GM18861 (cell line): ENCODE results near the gene DSCAM.
"Not testable (repeated sequence)": the region's sequence is repeated elsewhere in the genome, so short reads cannot be mapped to it uniquely, and the experiment has no call there.

ENCODE experiments used
- ATAC-seq: cut with Tn5 transposase; IDR thresholded peaks from one replicate; pipeline ENCODE4 v1.9.1; 2021; ENCODE audit not compliant: unreplicated experiment

Gene DSCAM, protein sequence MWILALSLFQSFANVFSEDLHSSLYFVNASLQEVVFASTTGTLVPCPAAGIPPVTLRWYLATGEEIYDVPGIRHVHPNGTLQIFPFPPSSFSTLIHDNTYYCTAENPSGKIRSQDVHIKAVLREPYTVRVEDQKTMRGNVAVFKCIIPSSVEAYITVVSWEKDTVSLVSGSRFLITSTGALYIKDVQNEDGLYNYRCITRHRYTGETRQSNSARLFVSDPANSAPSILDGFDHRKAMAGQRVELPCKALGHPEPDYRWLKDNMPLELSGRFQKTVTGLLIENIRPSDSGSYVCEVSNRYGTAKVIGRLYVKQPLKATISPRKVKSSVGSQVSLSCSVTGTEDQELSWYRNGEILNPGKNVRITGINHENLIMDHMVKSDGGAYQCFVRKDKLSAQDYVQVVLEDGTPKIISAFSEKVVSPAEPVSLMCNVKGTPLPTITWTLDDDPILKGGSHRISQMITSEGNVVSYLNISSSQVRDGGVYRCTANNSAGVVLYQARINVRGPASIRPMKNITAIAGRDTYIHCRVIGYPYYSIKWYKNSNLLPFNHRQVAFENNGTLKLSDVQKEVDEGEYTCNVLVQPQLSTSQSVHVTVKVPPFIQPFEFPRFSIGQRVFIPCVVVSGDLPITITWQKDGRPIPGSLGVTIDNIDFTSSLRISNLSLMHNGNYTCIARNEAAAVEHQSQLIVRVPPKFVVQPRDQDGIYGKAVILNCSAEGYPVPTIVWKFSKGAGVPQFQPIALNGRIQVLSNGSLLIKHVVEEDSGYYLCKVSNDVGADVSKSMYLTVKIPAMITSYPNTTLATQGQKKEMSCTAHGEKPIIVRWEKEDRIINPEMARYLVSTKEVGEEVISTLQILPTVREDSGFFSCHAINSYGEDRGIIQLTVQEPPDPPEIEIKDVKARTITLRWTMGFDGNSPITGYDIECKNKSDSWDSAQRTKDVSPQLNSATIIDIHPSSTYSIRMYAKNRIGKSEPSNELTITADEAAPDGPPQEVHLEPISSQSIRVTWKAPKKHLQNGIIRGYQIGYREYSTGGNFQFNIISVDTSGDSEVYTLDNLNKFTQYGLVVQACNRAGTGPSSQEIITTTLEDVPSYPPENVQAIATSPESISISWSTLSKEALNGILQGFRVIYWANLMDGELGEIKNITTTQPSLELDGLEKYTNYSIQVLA (N-terminal part only)

DNA sequence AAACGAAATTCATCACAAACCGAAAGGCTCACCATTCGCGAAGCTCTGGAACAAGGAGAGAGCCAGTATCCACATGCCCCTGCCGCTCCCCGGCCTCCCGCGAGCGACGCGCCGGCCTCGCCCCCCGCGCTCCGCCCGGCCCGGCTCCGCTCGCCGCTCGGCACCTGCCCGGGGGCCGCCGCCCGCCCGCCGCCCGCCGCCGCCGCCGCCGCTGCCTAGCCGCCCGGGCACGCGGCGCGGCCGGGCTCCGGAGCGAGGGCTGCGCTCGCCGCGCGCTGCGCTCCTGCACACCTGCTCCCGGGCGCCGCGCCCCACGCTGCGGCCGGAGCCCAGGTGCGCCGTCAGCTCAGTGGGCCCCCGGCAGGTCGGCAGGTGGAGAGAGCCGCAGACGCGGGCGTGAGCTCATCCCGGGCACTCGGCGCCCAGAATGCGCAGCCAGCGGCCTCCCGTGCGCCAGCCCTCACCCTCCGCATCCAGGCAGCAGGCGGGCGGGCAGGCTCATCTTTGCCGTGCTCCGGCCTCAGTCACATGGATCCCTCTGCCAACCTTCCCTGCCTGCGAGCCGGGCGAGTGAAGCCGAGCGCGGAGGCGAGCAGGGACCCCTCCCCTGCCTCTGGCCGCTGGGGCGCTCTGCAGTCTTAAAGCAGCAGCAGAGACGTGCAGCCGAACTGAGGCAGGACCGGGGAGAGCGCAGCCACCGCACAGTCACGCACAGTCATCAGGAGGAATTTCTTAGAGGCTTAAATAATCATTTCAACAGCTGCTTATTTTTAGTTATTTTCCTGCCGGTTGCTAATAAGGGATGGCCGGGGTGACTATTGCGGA is at the start of gene DSCAM:
Gene DSCAM (minus strand): TSS at position 572 of the 825 bp plus-strand sequence. CDS start 497 bp downstream, at position 75.
- ATAC-seq = no peak

DNA sequence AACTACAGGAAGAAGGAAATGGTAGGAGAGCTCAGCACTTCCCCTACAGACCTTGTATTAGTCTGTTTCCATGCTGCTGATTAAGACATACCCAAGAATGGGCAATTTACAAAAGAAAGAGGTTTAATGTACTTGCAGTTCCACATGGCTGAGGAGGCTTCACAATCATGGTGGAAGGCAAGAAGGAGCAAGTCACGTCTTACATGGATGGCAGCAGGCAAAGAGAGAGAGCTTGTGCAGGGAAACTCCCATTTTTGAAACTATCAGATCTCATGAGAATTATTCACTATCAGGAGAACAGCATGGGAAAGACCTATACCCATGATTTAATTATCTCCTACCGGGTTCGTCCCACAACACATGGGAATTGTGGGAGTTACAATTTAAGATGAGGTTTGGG is 48.7 kb upstream of the DSCAM start:
- ATAC-seq = not testable (repeated sequence)

DNA sequence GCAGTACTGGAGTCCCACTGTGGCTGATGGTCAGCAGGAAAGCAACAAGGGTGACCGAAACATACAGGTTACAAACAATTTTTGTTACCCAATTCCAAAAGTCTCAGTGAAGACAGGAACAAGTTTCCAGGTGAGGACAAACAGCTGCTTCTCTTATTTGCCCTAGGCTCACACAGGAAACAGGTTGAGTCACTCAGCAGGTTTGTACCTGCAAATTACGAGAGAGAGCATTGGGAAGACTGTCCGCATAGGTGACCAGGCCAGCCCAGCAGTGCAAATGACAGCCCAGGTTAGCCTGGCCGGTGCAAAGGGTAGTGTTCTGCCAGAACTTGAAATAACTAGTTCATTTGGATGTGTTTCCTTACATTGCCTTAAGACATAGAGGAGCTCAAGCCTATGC is 40.0 kb upstream of the DSCAM start:
- ATAC-seq = no peak

DNA sequence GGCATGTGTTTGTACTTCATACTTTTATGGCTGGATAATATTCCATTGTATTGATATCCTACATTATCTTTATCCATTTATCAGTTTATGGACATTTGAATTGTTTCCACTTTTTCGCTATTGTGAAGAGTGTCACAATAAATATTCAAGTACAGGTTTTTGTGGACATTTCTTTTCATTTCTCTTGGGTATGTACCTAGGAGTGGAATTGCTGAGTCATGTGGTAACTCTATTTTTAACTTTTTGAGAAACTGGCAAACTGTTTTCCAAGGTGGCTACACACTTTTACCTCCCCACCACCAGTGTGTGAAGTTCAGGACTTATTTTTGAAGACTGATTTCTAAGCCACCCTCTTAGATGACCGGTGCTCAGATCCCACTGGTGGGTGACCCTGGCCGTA is 39.0 kb upstream of the DSCAM start:
- no peak for ATAC-seq

DNA sequence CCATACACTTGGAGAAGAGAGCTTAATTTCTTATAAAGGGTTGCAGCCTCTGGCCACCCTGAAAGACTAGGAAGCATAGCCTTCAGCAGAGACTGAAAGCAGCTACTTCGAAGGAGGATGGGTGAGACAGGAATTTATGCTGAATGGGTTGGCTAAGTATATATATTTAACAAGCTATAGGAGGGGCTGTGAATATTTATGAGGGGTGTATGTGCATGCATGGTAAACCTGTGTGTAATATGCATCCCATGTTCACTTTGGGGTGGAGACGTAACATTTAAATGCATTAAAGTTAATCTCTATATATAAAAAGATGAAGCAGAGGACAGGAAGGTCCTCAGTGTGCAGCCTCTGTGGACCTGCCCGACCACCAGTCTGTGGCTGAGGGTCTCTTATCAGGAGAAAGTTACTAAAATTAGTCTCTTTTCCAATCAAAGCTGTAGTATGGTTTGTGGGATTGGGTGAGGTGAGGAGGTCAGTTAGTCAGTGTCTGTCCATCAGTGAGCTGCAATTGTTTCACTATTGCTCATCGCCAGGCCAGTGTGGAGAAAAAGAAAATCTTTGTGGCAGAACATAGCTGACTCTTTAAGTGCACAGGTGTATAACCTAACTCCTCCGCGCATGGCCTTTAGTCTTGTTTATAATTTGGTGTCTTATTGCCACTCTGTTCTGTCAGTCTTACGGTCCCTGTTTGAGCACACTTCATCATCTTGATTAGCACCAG is 35.4 kb upstream of the DSCAM start:
- ATAC-seq = no peak

DNA sequence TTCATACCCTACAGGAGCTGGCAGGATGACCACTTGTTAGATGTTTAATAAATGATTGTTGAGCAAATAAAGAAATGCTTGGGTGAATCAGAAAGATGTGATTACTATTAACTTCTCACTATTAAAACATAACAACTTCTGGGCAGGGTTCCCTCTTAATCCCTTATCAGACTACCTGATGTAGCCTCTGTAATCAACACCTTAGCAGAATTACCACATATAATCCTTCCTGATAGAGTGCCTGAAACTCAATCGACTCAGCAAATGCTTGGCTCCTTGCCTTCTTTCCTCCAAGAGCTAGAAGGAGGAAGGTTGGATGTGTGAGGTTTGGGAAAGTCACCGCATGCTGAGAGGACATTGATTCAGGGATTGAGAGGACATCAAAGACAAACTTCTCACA is 34.8 kb upstream of the DSCAM start:
- ATAC-seq = no peak

DNA sequence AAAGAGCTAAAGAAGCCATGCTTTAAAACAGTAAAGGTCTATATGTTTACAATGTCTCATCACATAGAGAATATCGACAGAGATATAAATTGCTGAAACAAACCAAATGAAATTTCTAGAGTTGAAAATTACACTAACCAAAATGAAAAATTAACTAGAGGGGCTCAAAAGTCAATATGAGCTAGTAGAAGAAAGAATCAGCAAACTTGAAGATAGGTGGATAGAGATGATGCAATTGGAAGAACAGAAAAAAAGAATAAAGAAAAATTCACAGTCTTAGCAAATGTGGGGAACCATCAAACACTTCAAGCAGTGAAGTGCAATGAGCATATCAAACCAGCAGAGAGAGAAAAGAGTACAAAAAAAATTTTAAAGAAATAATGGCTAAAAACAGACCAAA is 24.1 kb upstream of the DSCAM start:
- ATAC-seq = no peak

DNA sequence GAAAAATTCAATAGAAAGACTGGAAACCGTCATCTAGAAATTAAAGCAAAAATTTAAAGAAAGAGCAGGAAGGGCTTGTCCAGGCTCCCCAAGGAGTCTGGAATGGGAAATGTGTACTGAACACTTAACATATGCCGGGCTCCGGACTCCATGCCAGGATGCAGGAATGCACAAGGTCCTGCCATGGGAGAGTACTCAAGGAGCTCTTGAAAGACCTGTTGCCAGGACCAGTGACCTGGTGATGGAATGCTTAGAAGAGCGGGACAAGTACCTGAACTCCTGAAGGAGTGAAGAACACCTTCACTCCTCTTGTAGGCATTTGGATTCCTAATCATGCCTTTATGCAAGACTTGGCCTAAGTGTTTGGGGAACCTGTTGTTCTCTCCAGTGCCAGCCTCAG is 16.9 kb upstream of the DSCAM start:
- ATAC-seq = no peak

DNA sequence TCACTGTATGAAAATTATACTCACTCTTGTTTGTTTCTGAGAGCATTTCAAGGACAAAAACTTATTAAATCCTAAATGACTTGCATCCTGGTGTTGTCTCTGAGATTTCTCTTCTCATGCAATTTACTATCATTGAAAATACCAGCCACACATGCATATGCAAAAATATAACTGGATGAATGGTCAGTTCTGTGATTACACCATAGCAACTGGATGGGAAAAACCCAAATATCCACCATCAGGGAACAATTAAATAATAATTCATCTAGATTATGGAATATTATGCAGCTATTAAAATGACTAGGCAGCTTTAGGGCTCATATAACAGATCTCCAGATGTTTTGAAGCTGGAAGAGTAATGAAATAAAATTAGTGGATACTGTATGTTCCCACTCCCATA is 11.6 kb upstream of the DSCAM start:
- no peak for ATAC-seq

DNA sequence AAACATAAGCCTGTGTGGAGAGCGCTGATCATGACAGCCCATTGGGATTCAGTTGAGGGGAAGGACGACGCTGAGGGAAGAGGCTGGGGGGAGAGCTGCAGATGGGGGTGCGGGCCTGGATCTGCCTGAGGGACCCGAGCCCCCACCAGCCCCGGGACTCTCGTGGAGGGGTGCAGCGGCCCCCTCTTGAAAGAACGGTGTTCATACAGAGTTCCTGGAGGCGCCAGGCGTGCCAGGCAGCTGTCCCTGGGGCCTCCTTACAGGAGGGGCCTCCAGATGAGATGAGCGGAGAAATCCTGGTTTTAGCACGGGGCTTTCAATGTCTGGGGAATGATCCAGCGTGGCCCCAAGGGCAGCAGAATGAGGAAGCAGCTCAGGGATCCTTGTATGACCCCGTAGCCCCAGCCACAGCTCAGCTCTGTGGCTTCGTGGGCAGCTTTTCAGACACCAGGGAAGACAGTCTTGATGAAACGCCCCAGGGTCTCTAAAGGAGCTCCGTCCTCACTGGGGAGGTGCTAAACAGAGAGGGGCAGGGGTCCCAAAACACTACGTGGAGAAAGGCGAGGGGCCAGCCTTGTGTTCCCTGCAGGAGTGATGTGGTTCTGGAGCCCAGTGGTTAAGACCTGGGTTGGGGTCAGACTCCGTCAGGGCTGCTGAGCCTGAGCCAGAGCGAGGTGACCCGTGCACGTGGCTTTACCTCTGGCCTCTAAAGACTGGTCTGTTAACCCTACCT is 7.2 kb upstream of the DSCAM start:
- ATAC-seq = no peak

DNA sequence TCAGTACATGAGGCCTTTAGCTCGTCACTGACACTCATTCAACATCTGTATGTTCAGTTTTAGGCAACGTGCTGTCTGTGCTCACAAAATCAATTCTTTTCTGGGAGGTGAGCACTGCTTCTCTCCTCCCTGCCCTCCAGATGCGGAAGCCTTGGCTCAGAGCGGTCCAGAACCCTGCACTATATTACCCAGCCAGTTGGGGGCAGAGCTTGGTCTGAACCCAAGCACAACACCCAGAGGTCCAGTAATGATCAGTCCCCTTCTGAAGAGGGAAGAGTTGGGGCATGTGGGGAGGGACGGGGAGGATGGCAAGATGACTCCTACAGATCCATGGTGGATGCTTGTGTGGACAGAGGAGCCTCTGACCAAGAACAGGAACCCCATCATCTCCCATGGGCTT is 5.6 kb upstream of the DSCAM start:
- ATAC-seq = no peak

DNA sequence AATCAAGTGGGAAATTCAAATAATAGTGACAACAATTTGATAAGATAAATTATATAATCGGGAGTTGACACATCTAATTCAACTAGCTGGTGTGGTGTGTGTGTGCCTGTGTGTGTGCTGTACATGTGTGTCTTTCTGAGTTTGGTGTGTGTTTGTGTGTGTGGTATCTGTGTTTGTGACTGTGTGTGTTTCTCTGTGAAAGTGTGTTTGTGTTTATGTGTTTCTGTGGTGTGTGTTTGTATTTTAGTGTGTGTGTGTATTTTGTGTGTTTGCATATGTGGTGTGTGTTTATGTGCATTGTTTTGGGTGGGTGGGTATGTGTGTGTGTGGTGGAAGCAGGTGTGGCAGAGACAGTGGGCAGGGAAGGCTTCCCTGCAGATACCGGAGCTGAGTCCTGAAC is 4.8 kb upstream of the DSCAM start:
- ATAC-seq = no peak

DNA sequence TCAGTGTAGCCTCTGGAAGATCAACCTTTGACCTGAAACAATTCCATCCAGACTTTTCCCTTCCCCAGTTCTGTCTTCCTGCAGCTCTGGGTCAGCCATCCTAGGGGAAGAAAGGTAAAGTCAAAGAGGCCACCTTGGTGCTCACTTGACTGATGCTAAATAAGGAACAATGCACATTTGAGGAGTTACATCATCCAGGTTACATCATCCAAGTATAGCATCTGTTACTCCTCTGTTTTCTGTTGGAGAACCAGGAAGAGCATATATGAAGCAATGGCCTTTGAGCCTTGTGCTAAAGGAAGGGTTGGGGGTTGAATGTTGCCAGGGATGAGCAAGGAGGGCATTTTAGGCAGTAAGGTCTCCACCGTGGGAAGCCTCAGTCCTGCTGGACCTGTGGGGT is 3.1 kb upstream of the DSCAM start:
- no peak for ATAC-seq

DNA sequence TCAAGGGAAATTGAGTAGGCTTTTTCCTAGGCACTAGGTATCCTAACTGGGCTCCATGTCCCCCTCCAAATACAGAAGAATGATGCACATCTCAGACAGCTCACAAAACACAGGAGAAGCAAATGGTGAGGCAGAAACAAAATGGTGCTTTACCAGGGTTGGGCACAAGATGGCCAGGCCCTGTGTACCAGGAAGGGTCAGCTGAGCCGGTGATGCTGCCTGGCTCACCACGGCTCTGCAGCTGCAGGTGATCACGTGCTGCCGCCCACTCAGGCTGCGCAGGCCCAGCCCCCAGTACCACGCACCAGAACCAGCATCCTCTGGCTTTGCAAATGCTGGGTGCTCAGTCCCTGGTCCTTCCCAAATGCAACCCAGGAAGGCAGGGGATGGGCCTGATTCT is 993 bp upstream of the DSCAM start:
- no peak for ATAC-seq

DNA sequence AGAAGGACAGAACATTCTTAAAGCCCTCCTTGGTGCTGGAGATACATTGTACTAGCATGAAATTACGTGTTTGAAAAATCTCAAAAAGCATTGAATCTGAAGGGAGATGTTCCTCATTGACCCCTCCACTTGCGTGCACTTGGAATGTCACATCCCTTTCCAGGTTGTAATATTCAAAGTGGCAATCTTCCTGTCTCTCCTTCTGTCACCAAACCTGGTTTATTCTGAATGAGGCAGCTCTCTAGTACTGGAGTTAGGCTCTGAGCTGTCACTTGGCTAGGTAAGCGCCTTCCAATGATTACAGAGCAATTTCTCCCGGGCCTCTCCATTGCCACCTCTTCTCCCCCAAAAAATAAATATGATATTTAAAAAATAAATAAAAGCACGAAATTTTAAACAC is 855 bp downstream of the DSCAM start:
- no peak for ATAC-seq

DNA sequence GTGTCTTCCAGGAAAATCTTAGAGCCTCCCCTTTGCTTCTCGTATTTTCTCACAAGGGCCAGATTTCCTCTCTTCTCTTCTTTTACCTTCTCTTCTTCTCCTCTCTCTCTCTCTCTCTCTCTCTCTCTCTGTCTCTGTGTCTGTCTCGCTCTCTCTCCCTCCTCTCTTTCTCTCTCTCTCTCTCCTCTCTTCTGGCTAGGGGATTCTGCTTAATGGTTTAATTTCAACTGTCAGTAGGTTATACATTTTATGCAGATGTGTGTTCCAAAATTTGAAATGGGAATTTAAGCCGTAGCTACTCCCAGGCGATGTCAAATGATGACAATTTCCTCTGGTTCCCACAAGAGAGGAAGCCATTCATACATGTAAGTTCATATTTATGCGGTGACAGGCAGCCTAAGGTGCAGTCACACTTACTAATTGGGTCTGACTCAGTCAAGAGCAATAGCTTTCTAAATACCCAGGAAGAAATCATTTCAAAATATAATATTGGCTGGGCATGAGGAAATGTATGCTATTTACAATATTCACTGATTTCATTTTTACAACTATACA is 1.4 kb downstream of the DSCAM start:
- no peak for ATAC-seq

DNA sequence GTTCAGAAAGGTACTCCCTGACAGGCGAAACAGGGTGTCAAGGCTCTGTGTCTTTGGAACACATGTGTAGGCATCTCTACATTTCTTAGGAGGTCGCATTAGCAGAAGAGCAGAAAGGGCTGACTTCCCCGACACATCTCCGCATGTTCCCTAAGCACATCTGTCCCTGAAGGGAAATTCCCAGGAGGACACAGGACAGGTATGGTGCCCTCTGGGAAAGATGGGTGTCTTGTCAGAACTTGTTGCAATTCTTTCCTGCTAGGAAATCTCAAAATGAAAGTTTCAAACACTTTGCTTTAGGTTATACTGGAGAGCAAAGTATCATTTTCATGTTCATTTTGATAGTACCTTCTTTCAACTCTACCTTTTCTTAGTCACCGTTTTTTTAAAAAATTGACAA is 2.0 kb downstream of the DSCAM start:
- ATAC-seq = no peak

DNA sequence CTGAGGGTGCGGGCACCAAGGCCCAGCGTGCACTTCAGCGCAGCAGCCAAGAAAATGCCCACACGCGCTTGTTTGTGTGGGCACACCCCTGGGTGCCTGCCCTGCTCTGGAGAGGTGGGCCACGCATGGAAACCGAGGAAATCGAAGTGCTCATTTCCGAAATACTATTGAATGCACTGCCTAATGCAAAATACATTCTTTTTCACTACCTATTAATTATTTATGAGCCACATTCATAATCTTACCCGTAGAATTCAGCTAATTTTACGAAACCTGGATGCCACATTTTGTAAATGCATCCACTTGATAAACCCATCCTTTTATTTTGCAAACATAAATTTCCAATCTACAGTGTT is 4.8 kb downstream of the DSCAM start:
- ATAC-seq = no peak

DNA sequence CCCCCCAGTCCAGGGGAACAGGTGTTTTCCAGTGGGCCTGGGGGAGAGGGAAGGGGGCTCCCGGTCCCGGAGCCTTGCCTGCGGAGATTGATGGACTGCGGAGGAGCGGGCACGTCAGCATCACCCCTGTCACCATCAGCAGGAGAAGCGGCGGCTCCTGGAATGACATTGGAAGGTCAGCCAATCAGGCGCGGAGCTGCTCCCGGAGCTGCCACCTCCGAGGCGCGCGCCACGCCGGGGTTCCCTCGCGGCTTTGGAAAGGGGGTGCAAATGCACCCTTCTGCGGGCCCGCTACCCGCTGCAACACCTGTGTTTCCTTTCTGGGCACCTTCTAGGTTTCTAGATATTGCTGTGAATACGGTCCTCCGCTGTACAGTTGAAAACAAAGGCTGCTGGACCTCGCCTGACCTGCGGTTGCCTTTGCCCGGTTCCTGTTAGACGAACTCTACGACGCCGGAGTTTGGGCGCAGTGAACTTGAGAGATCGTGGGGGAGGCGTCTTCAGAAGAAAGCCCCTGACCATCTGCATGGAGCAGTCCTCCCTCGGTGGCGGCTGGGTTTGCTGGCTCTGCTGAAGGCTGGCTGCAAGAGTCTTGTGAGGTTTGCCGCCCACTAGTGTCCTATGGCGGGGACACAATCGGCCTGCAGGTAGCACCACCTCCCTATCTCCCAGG is 5.3 kb downstream of the DSCAM start:
- ATAC-seq = no peak
